DND-41 (cell line): ENCODE data around the gene IGSF21.

Source experiments
- CTCF ChIP-seq: IDR thresholded peaks from 2 replicates; pipeline ENCODE4 v1.5.1; 2012; ENCODE audit warnings: borderline replicate concordance, low read length, moderate library complexity, mild to moderate bottlenecking; ENCODE audit not compliant: poor library complexity, severe bottlenecking; ENCODE audit errors: extremely low read depth
- EZH2 ChIP-seq: IDR thresholded peaks from 3 replicates; pipeline ENCODE4 v1.6.1; 2012; ENCODE audit warnings: borderline replicate concordance, low read depth, mild to moderate bottlenecking, moderate library complexity, low read length, inconsistent platforms; ENCODE audit not compliant: severe bottlenecking

- TF ChIP-seq CTCF (no peak), EZH2 (no peak)
These were observed 75.0 kb downstream of the IGSF21 start for GRCh38 chr1:18182398-18183160.
